OCI-LY1 (cell line): ENCODE measurements around the gene BLOC1S2.

Experiments
- H2AFZ ChIP-seq: fragments of 200-600 bp; sonication (generic), shearing (Covaris generic); 2 replicates; pipeline ENCODE4 v1.6.0; 2014; ENCODE audit warnings: antibody characterized with exemption, mild to moderate bottlenecking, low read length
- H3F3A ChIP-seq: fragments of 200-600 bp; sonication (generic), shearing (Covaris generic); 2 replicates; pipeline ENCODE4 v1.6.0; 2014; ENCODE audit warnings: mild to moderate bottlenecking, antibody characterized with exemption, low read length, moderate library complexity; ENCODE audit not compliant: insufficient read depth
- H3K27ac ChIP-seq: fragments of 200-600 bp; sonication (generic); 2 replicates; pipeline ENCODE4 v1.5.1; 2014; ENCODE audit warnings: low read length, mixed run types, mild to moderate bottlenecking, low read depth; ENCODE audit not compliant: poor library complexity, severe bottlenecking
- H3K27me3 ChIP-seq: fragments of 200-600 bp; sonication (generic); 2 replicates; pipeline ENCODE4 v1.6.0; 2014; ENCODE audit warnings: antibody characterized with exemption, mild to moderate bottlenecking, low read length, moderate library complexity; ENCODE audit not compliant: insufficient read depth
- H3K36me3 ChIP-seq: fragments of 200-600 bp; sonication (generic); 2 replicates; pipeline ENCODE4 v1.6.1; 2014; ENCODE audit warnings: mild to moderate bottlenecking, antibody characterized with exemption, low read length, moderate library complexity, mixed read lengths; ENCODE audit not compliant: insufficient read depth
- H3K4me1 ChIP-seq: fragments of 200-600 bp; sonication (generic); 2 replicates; pipeline ENCODE4 v1.5.1; 2014; ENCODE audit warnings: mild to moderate bottlenecking, low read length, moderate library complexity; ENCODE audit not compliant: insufficient read depth, severe bottlenecking
- H3K4me2 ChIP-seq: fragments of 200-600 bp; sonication (generic), shearing (Covaris generic); 2 replicates; pipeline ENCODE4 v1.6.1; 2014; ENCODE audit warnings: low read length
- H3K4me3 ChIP-seq: fragments of 200-600 bp; sonication (generic); 2 replicates; pipeline ENCODE4 v1.5.1; 2014; ENCODE audit warnings: low read length, low read depth, mild to moderate bottlenecking, mixed read lengths; ENCODE audit not compliant: poor library complexity, severe bottlenecking
- H3K79me2 ChIP-seq: fragments of 200-600 bp; shearing (Covaris generic); 2 replicates; pipeline ENCODE4 v1.6.1; 2016; ENCODE audit warnings: mixed run types, low read length, mixed read lengths; ENCODE audit not compliant: insufficient read depth
- H3K9ac ChIP-seq: fragments of 200-600 bp; sonication (generic), shearing (Covaris generic); 2 replicates; pipeline ENCODE4 v1.6.1; 2014; ENCODE audit warnings: mild to moderate bottlenecking, low read length, mixed read lengths
- H3K9me2 ChIP-seq: fragments of 200-600 bp; sonication (generic), shearing (Covaris generic); 2 replicates; pipeline ENCODE4 v1.6.1; 2014; ENCODE audit warnings: low read depth, mild to moderate bottlenecking, low read length, mixed read lengths
- H3K9me3 ChIP-seq: fragments of 200-600 bp; shearing (Covaris generic); 2 replicates; pipeline ENCODE4 v1.6.1; 2014; ENCODE audit warnings: low read length, mixed read lengths
- H4K20me1 ChIP-seq: fragments of 200-600 bp; sonication (generic), shearing (Covaris generic); 2 replicates; pipeline ENCODE4 v1.6.0; 2016; ENCODE audit warnings: mild to moderate bottlenecking, low read length; ENCODE audit not compliant: insufficient read depth
- EZH2 ChIP-seq: fragments of 200-600 bp; sonication (generic), shearing (Covaris generic); IDR thresholded peaks from 2 replicates; pipeline ENCODE4 v1.8.0; 2017; ENCODE audit warnings: borderline replicate concordance, mixed run types, mild to moderate bottlenecking, antibody characterized with exemption, low read length, moderate library complexity, mixed read lengths
- TF ChIP-seq, protein P1 (sequence below): fragments of 200-600 bp; sonication (generic), shearing (Covaris generic); IDR thresholded peaks from 2 replicates; pipeline ENCODE4 v1.5.1; 2017; ENCODE audit warnings: mild to moderate bottlenecking, antibody characterized with exemption, low read length, moderate library complexity, mixed read lengths

BLOC1S2 gene

DNA sequence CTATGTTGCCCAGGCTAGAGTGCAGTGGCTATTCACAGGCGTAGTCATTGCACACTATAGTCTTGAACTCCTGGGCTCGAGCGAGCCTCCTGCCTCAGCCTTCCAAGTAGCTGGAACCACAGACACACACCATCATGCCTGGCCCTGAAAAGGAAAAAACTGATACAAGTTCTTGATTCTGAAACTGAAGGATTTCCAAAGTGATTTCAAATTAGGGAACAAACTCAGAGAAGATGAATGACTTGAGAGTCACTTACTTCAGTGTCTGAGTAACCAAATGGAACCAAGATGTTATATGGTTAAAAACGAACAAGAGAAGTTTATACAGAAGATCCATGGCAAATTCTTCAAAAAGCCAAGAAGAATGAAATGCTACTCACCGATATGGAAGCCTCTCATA lies 33.4 kb downstream of the BLOC1S2 start:
- no peak overlapping the region for H3K4me3 ChIP-seq
- H3K4me1 ChIP-seq, result no peaks in the 10 kb centered on the region
- no peak overlapping the region for H2AFZ ChIP-seq
- H3K27ac ChIP-seq, result no peak overlapping the region
- H4K20me1 ChIP-seq, result no peaks in the 10 kb centered on the region
- H3K9me2 ChIP-seq, result no peaks in the 10 kb centered on the region
- TF ChIP-seq, protein P1, sequence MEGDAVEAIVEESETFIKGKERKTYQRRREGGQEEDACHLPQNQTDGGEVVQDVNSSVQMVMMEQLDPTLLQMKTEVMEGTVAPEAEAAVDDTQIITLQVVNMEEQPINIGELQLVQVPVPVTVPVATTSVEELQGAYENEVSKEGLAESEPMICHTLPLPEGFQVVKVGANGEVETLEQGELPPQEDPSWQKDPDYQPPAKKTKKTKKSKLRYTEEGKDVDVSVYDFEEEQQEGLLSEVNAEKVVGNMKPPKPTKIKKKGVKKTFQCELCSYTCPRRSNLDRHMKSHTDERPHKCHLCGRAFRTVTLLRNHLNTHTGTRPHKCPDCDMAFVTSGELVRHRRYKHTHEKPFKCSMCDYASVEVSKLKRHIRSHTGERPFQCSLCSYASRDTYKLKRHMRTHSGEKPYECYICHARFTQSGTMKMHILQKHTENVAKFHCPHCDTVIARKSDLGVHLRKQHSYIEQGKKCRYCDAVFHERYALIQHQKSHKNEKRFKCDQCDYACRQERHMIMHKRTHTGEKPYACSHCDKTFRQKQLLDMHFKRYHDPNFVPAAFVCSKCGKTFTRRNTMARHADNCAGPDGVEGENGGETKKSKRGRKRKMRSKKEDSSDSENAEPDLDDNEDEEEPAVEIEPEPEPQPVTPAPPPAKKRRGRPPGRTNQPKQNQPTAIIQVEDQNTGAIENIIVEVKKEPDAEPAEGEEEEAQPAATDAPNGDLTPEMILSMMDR, result no peak
- TF ChIP-seq EZH2, result no peak
- no peaks in the 10 kb centered on the region for H3K27me3 ChIP-seq
- H3K9me3 ChIP-seq, result no peaks in the 10 kb centered on the region
- H3K36me3 ChIP-seq, result peaks cover 57% of the 10 kb centered on the region
- H3F3A ChIP-seq, result no peaks in the 10 kb centered on the region
- no peaks in the 10 kb centered on the region for H3K79me2 ChIP-seq
- no peak overlapping the region for H3K9ac ChIP-seq
- H3K4me2 ChIP-seq, result no peak overlapping the region

DNA sequence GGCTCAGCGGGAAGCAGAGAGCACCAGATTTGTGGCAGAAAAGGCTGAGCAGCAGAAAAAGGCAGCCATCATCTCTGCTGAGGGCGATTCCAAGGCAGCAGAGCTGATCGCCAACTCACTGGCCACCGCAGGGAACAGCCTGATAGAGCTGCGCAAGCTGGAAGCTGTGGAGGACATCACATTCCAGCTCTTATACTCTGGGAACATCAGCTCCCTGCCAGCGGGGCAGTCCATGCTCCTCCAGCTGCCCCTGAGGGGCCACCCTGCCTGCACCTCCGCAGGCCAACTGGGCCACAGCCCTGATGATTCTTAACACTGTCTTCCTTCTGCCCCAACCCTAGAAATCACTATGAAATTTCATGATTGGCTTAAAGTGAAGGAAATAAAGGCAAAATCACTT lies 37.7 kb downstream of the BLOC1S2 start:
- Histone ChIP-seq H3K4me1 (no peaks in the 10 kb centered on the region), H3K36me3 (peaks cover 59% of the 10 kb centered on the region), H3K4me3 (no peak overlapping the region), H3K79me2 (no peaks in the 10 kb centered on the region), H2AFZ (no peak overlapping the region), H3K27ac (no peak overlapping the region), H3K27me3 (no peaks in the 10 kb centered on the region), H3K9me2 (no peaks in the 10 kb centered on the region), H3K9me3 (no peaks in the 10 kb centered on the region), H3K4me2 (no peak overlapping the region), H3F3A (no peaks in the 10 kb centered on the region), H4K20me1 (no peaks in the 10 kb centered on the region), H3K9ac (no peak overlapping the region)
- no peak for TF ChIP-seq EZH2
- TF ChIP-seq, protein P1, result no peak

- no peak for TF ChIP-seq EZH2
- TF ChIP-seq, protein P1, result no peak
- no peak overlapping the region for H3K27ac ChIP-seq
These were observed 40.8 kb downstream of the BLOC1S2 start for GRCh38 chr10:100245484-100246220.

More at GRCh38 chr10:100245484-100246220, 40.8 kb downstream of the BLOC1S2 start:
- Histone ChIP-seq H3K9me2 (no peaks in the 10 kb centered on the region), H3K27me3 (no peaks in the 10 kb centered on the region), H3K79me2 (no peaks in the 10 kb centered on the region), H3F3A (no peaks in the 10 kb centered on the region), H3K4me3 (no peak overlapping the region), H3K9ac (no peak overlapping the region), H3K4me1 (no peaks in the 10 kb centered on the region), H3K9me3 (no peaks in the 10 kb centered on the region), H2AFZ (no peak overlapping the region), H3K36me3 (peaks cover 65% of the 10 kb centered on the region), H3K4me2 (no peak overlapping the region), H4K20me1 (no peaks in the 10 kb centered on the region)
